Measurements from ENCODE around the gene KLK15. TPM values are rescaled to one million over a fixed set of nuclear protein-coding genes. Genes with fewer than 3 reads are reported as not detected.

The KLK15 gene
- total and polyA plus RNA-seq, 2 of the 4 experiments (the other 2 are of a cell fraction): not detected

DNA sequence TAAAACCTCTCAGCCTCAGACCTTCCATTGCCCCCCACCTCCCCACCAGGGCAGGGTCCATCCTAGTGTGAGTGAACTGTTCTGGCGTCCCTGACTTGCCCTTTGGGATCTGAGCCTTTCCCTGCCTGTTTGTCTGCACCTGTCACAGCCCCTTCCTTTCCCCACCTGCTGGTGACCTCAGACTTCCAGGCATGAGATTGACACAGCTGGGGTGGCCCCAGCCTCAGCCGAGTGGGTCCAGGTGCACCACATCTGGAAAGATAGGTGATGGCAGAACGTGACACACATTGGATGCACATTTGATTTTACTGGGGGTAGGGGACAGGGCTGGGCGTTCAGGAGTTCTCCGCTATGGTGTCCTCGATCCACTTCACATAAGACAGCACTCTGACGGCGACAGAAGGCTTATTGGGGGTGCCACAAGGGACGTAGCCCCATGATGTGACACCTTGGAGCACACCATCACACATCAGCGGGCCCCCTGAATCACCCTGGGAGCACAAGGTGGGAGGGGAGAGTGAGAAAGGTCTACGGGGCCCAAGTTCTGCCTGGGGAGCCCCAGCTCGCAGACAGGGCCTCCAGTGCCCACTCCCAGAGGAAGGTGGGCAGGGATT is 14.4 kb downstream of the KLK15 start:
- POLR2A ChIA-PET (ENCODE audit: unreplicated experiment): no interaction called here
- TF ChIP-seq MAFK (IDR thresholded peaks at IDR 0.05; ENCODE audit: low read depth, low read length): no peak
- no peak overlapping the region for H3K9ac ChIP-seq (ENCODE audit: low read depth, low read length)
- no peak overlapping the region for H3K4me3 ChIP-seq (ENCODE audit: insufficient read depth, low read depth, low read length)
- no peak overlapping the region for H4K5ac ChIP-seq (ENCODE audit: low read depth, low read length)
- H4K8ac ChIP-seq (ENCODE audit: low read depth in 2 of 2, low read length in 2 of 2): no peak overlapping the region
- no peak overlapping the region for H3K4me2 ChIP-seq (ENCODE audit: low read depth, low read length)
- H4K20me1 ChIP-seq (ENCODE audit: insufficient read depth, low read length): no peaks in the 10 kb centered on the region
- H3K56ac ChIP-seq (ENCODE audit: extremely low read depth, insufficient read depth, low read length): no peak overlapping the region
- no peak overlapping the region for H3K14ac ChIP-seq (replicated peaks; ENCODE audit: low read depth, low read length)
- H3K9me3 ChIP-seq (ENCODE audit: control insufficient read depth, insufficient read depth, low read length): no peaks in the 10 kb centered on the region
- no peaks in the 10 kb centered on the region for H3K4me1 ChIP-seq (ENCODE audit: control insufficient read depth, insufficient read depth, low read length)
- H3K23ac ChIP-seq (ENCODE audit: low read depth, low read length): no peak overlapping the region
- no peaks in the 10 kb centered on the region for H3K79me1 ChIP-seq (ENCODE audit: low read depth in 1 of 2, low read length in 2 of 2)
- no peak overlapping the region for H2AK5ac ChIP-seq (ENCODE audit: low read depth, low read length)
- DNase-seq: no peak
- intact Hi-C loops (cut with micrococcal nuclease) (no loop called here), dilution Hi-C loops (cut with HindIII; ENCODE audit: low sequenced_read_pairs, unreplicated experiment) (no loop called here), in situ Hi-C loops (cut with MboI; ENCODE audit: low sequenced_read_pairs) (no loop called here)
- peaks cover 45% of the 10 kb centered on the region for H3K27me3 ChIP-seq (ENCODE audit: control insufficient read depth, insufficient read depth, low read length)
- no peak overlapping the region for H3K18ac ChIP-seq (ENCODE audit: low read depth, low read length)
- H2AFZ ChIP-seq (replicated peaks; ENCODE audit: low read length, poor library complexity): no peak overlapping the region
- H2BK20ac ChIP-seq (ENCODE audit: low read depth, low read length): no peak overlapping the region
- CTCF ChIA-PET: no interaction called here
- H2BK5ac ChIP-seq (ENCODE audit: low read depth, low read length, poor library complexity, severe bottlenecking): no peak overlapping the region
- BruUV-seq (replicated peaks): no TSS peak
- H3K4ac ChIP-seq (ENCODE audit: low read depth, low read length): no peak overlapping the region
- no peak overlapping the region for H4K91ac ChIP-seq (ENCODE audit: insufficient read depth, low read depth, low read length)
- no peak overlapping the region for H3K27ac ChIP-seq (ENCODE audit: insufficient read depth, low read length)
- ATAC-seq (ENCODE audit: low read depth): no peak
- H2BK120ac ChIP-seq (ENCODE audit: low read depth, low read length): no peak overlapping the region
- H2BK15ac ChIP-seq (ENCODE audit: low read depth, low read length): no peak overlapping the region
- no peak overlapping the region for H2AK9ac ChIP-seq (replicated peaks; ENCODE audit: low read depth, low read length, poor library complexity)
- no peaks in the 10 kb centered on the region for H3K36me3 ChIP-seq (ENCODE audit: control insufficient read depth, insufficient read depth, low read length)
- 20% methylated on average over 1 of the region's 12 CpGs; no CpG with 5 or more reads in 1 of the 2 experiments for WGBS, 2 experiments (ENCODE audit: extremely low coverage in 2 of 2, insufficient read length in 1 of 2)
- H3K9me1 ChIP-seq (ENCODE audit: insufficient read depth, low read length): no peaks in the 10 kb centered on the region

All from IMR-90 (cell line).